ENCODE results near the gene ZNF266.

Gene ZNF266

GRCh38 chr19:9435279-9436268, at the start of gene ZNF266:
TSS of gene ZNF266 (minus strand) at chr19:9435573. CDS start at chr19:9420089, 15,484 bp downstream.
- peak; percentile 78 for DNase-seq

- DNase-seq, result no peak
Observed at GRCh38 chr19:9485140-9485539, 49.8 kb upstream of the ZNF266 start.

- no peak for DNase-seq
Observed at GRCh38 chr19:9474975-9475374, 39.6 kb upstream of the ZNF266 start.

GRCh38 chr19:9467161-9467560, 31.8 kb upstream of the ZNF266 start:
- DNase-seq, result no peak

- no peak for DNase-seq
Observed at GRCh38 chr19:9461938-9462337, 26.6 kb upstream of the ZNF266 start.

GRCh38 chr19:9456018-9456689, 20.8 kb upstream of the ZNF266 start:
- DNase-seq, result no peak

GRCh38 chr19:9453953-9454352, 18.6 kb upstream of the ZNF266 start:
- no peak for DNase-seq

- no peak for DNase-seq
Observed at GRCh38 chr19:9445037-9445436, 9.7 kb upstream of the ZNF266 start.

- DNase-seq, result no peak
Observed at GRCh38 chr19:9436358-9436757, 985 bp upstream of the ZNF266 start.

GRCh38 chr19:9431475-9431874, 3.9 kb downstream of the ZNF266 start:
- no peak for DNase-seq

GRCh38 chr19:9430444-9430843, 4.9 kb downstream of the ZNF266 start:
- DNase-seq, result no peak

- no peak for DNase-seq
Observed at GRCh38 chr19:9427941-9428340, 7.4 kb downstream of the ZNF266 start.

- no peak for DNase-seq
Observed at GRCh38 chr19:9413240-9413954, 22.0 kb downstream of the ZNF266 start.

GRCh38 chr19:9407827-9408226, 27.5 kb downstream of the ZNF266 start:
- no peak for DNase-seq

GRCh38 chr19:9406798-9407352, 28.5 kb downstream of the ZNF266 start:
- DNase-seq, result peak; percentile 23

GRCh38 chr19:9381361-9381785, 54.0 kb downstream of the ZNF266 start:
- DNase-seq, result no peak

- no peak for DNase-seq
Observed at GRCh38 chr19:9370738-9371619, 64.4 kb downstream of the ZNF266 start.

- no peak for DNase-seq
Observed at GRCh38 chr19:9362905-9363304, 72.5 kb downstream of the ZNF266 start, which contains the start of gene ZNF177. TSS of gene ZNF177 (plus strand) at chr19:9363013. CDS start at chr19:9378312, 15,299 bp downstream.

Measured in NCI-H446 treated with DMSO at 0.1 percent for 48 hours (cell line).